Right forelimb (tissue), 1 donor: ENCODE results near the gene RSPRY1.

ENCODE experiments used
- DNase-seq: peaks from one replicate; pipeline ENCODE4 v3.0.0-alpha.2; 2018

RSPRY1 gene

GRCh38 chr16:57224651-57225335 is 38.7 kb downstream of the RSPRY1 start:
- no peak for DNase-seq

GRCh38 chr16:57225978-57226377 is 39.8 kb downstream of the RSPRY1 start:
- no peak for DNase-seq

DNA sequence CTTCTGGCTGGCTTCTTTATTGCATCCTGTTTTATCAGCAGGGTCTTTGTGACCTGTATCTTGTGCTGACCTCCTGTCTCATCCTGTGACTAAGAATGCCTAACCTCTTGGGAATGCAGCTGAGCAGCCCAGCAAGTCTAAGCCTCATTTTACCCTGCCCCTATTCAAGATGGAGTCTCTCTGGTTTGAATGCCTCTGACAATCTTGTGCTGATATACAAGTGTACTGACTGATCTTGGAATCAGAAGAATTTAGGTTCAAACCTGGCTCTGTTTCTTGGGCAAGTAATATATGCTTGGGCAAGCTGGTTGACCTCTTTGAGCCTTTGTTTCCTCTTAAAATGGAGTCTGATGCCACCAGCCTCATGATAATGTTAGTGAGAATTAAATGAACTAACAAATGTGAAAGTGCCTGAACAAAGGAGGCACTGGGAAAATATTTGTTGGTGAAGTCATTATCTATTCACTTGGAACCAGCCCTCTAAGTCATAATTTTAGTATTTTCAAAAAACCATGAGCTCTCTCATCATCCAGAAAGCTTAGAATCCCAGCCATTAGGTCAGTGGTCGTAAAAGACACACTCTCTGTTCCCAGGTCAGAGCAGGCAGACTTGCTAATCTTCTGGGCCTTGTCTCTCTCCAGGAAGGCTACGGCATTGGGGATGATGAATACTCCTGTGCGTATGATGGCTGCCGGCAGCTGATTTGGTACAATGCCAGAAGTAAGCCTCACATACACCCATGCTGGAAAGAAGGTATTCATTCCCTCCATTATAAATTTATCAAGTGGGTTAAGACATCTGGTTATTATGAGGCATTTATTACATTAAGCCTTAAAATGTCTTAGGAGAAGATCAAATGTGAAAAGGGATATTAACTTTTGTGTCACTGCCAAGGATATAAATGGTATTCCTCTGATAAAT is 40.8 kb downstream of the RSPRY1 start:
- DNase-seq = no peak

DNA sequence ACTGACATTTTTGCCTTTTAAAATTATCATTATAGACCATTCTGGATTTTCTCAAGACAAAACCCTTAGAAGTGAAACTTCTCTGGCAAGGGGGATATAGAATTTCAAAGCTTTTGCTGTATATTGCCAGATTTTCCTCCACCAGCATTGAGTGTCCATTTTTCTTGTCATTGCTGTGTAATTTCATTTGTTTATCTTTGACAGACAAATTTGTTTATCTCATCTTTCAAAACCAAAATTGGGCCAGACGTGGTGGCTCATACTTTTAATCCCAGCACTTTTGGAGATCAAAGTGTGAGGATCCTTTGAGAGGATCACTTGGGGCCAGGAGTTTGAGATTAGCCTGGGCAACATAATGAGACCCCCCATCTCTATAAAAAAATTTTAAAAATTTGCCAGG is 43.0 kb downstream of the RSPRY1 start:
- DNase-seq = no peak

- DNase-seq = no peak
Measured at GRCh38 chr16:57231821-57232350, 45.8 kb downstream of the RSPRY1 start.

DNA sequence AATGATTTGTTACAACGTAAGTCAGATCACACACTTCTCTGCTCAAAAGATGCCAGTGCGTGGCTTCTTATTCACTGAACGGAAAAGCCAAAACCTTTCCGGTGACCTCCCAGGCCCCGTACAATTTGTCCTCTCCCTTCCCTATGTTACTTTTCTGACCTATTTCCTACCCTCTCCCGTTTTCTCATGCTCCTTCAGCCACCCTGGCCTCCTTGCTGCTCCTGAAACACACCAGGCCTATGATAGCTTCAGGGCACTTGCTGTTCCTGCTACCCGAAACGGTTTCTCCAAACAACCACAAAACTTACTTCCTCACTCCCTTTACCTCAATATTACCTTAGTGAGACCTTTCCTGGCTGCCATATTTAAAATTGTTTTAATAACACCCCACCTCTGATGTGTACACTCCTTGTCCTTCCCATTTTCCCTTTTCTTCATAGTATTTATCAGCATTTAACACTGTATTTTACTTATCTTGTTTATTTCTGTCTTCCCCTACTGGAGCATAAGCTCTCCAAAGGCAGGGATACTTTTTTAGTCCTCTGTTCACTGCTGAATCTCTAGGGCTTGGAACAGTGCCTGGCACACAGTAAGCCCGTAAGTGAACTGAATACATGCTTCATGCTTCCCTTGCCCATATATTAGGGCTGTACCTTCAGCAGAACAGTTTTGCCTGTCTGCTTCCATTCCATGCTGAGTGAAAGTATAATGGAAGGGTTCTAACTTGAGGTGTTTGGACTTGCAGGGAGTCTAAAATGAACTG is 48.0 kb downstream of the RSPRY1 start:
- DNase-seq = no peak

DNA sequence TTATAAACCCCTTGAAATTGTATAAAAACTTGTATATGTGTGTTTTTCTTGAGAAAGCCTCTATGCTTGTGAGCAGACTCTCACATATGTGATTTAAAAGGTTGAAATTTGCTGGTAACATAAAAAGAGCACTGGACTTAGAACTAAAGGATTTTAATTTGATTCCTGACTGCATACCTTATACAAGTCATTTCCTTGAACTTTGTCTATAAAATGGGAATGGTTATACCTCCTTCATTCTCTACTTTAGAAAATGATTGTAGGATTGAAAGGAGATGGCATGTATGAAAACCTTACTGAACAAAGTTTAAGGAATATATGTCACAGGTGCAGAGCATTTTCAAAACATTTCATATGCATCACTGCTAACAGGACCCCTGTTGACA is 48.6 kb downstream of the RSPRY1 start:
- DNase-seq = no peak

DNA sequence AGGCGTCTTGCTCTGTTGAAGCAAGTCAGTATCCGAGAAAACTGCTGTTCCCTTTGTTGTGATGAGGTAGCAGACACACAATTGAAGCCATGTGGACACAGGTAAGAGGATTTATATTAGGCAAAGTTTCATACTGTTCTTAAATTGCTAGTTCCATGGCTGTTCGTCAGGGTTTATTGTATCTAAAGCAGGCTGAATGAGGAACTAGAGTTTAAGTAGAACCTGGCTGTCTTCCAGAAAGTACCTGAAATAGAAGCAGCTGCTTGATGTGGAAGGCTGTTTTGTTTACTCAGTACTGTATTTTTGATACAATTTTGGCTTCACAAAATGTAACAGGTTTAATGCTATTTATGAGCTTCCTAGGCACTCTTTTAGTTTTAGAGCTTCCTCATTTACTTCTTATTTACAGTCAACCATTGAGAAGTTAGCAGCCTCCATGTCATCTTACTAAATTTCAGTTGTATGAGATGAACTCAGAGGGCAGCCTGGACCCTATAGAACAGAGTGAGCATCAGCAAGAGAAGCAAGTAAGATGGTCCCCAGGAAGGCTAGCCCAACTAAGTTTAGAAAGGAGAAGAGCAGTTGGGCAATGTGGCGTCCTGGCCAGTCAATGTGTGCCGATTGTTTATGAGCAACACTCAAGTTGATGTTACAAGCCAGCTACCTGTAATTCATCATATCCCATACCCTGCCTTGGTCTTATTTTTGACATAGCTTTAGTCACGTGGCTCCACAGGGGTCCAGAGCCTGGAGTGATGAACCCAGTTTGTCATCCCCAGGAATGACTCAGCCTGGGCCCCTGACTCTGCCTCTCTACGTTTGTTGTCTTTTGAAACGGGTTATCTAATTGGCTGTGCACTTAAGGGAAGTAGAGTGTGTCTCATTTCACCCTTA is 49.2 kb downstream of the RSPRY1 start:
- no peak for DNase-seq

DNA sequence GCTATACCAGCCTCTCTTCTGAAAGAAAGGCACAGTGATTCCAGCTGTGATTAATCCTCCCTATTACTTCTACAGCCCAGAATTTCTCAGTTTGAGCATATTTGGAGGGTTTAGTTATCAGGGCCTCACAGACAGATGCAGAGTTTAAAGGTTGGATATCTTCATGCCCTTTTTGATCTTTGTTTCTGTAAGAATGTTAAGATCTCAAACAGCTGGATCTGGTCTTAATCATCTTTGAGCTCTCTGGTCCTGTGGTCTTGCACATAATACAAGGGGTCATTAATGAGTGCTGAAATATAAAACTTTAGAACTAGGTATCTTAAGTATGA is 49.9 kb downstream of the RSPRY1 start:
- no peak for DNase-seq

- no peak for DNase-seq
Measured at GRCh38 chr16:57238682-57239081, 52.6 kb downstream of the RSPRY1 start.

GRCh38 chr16:57239107-57239506 is 53.0 kb downstream of the RSPRY1 start:
- DNase-seq = no peak

- no peak for DNase-seq
Measured at GRCh38 chr16:57240851-57241250, 54.7 kb downstream of the RSPRY1 start.

DNA sequence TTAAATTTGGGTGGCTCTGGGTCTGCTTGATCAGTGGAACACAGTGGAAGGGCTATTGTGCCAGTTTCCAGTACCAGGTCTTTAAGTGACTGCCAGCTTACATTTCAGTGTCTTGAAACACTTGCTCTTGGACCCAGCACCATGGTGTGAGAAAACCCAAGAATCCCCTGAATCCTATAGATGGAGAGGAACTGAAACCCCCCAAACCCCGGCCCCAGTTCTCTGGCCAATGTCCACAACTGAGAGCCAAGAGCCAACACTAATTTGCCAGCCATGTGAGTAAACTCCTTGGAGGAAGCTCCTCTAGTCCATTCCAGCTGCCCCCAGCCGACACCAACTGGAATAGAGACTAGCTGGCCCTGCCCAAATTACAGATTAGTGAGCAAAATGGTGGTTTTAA is 56.5 kb downstream of the RSPRY1 start:
- no peak for DNase-seq

DNA sequence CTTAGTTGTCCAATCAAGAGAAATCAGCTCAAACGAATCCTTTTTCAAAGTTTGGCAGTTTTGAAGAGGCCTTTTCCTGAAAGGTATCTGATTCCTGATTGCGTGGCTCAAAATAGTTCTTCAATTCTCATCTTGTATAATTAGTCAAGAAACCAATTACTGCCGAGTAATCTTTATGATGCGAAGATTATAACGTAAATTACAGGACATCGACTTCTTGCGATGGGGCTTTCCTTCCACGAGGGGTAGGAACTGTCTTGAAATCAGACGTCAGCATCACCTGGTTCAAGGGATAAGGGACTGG is 58.3 kb downstream of the RSPRY1 start:
- no peak for DNase-seq

- peak; percentile 99 for DNase-seq
Measured at GRCh38 chr16:57244767-57245471, 58.8 kb downstream of the RSPRY1 start, which contains the start of gene ARL2BP. Gene ARL2BP, plus strand, starts transcription at chr16:57245259. Its CDS starts 109 bp downstream, at chr16:57245368.

DNA sequence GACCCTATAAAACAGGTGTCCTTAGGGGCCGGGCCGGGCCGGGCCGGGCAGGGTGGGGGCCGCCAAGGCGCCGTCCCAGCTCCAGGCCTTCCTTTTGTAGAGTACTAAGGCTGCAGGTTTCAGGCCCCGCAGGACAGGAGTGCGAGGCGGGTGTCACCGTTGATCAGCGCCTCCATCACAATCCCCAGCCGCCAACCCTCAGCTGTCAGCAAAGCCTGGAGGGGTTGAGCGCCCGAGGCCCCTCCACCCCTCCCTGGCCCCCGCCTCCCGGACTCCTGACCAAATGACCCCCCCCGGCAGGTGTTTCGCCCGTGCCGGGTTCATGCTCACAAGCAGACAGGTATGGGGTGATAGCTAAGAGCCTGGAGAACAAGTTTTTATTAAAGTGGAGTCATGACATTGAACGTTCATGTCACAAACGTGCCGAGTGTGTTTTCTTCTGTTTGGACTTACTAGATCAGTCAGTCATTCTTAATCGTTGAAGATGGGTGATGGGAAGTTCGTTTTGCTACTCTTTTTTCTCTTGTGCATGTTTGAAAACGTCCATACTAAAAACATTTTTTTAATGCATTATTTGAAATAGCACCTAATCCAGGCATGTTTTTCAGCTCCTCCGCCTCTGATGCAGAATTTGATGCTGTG is 59.5 kb downstream of the RSPRY1 start:
- DNase-seq = no peak

DNA sequence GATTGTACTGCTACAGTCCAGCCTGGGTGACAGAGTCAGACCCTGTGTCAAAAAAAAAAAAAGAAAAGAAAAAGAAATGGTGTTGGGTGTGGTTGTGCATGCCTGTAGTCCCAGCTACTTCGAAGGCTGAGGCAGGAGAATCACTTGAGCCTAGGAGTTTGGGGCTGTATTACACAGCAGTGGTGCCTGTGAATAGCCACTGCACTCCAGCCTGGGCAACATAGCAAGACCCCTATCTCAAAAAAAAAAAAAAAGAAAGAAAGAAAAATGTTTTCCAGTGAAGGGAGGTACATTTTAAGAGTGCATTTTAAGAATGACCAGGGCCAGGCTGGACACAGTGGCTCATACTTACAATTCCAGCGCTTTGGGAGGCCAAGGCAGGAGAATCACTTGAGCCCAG is 65.2 kb downstream of the RSPRY1 start:
- DNase-seq = no peak

- no peak for DNase-seq
Measured at GRCh38 chr16:57252148-57252721, 66.1 kb downstream of the RSPRY1 start.

GRCh38 chr16:57253466-57253865 is 67.3 kb downstream of the RSPRY1 start:
- DNase-seq = no peak

DNA sequence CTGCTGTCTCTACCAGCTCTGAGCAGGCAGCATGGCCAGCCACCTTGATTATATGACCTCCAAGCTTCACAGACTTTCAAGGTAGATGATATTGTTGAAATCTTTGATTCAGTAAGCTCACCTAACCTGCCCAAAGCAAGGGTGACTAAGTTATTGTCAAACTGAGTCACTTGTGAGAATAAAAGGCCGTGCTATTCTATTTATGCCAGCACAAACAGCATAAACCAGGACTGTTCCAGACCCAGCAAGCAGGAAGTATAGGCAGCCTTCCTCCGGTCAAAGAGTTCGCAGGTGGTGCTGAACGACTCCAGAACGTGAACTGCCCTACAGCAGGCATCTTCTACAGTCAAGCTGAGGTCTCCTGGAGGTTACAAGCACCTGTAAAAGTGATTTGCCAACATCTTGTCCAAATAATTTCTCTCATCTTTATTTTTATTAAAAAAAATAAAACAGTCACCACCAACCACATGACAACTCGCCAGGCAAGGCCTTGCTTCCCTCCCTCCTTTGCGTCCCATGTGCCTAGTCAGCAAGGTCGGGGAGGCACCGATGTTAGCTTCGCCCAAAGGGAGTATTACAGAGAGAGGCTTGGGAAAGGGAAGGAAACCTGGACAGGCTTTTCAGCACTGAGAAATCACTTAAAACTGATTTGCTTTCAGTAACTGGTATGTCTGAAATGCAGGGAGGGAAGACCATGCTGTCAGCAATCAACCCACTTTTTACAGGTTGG is 69.7 kb downstream of the RSPRY1 start:
- no peak for DNase-seq
